AG08396 (cell line): Measurements from ENCODE around the gene RIC3.

ENCODE experiments used
- DNase-seq: peaks from one replicate; pipeline ENCODE4 v3.0.0; 2012; ENCODE audit warnings: low spot score, mixed read lengths

Gene RIC3

DNA sequence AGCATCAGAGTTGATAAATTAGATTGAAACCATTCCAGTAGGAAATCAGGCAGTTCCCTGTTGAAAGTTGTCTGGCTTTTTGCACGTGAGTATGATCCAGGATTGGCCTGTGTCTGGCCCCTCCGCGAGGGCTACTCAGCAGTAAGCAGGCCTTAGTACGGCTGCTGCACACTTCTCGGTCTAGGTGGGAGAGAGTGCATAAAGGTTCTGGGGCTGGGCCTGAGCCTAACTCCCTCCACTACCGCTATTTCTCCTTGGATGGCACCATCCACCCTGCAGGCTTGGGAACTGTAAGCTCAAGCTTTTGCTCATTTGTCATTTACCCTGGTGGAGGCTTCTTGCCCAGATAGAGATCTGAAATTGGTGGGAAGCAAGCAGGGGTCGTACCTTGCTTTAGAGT, 65.9 kb downstream of the RIC3 start:
- no peak for DNase-seq

DNA sequence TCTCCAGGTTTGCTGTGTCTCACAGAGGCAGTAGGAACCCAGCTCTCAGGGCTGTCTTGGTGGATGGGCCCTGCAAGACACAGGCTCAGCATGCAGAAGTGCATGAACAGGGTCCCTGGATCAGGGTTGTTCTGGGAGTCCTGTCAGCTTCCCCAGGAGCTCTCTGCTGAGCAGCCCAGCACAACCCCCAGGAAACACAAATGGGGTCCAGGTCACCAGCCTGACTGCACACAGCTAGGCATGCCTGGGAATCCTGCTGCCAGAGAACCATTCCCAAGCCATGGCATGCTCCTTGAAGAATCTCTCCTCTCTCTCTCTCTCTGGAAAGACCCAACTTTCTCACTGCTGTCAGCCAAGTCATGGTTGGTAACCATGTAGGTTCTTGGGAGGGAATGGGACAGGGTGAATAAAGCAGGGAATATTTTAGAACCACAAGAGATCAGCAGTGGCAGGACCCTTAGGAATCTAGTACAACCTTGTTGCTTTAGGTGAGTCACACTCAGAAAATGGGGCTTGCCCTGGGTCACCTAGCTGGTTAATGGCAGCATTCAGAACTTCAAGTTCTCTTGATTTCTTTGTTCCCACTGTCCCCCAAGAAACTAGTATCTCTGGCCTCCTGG, 66.4 kb downstream of the RIC3 start:
- no peak for DNase-seq

DNA sequence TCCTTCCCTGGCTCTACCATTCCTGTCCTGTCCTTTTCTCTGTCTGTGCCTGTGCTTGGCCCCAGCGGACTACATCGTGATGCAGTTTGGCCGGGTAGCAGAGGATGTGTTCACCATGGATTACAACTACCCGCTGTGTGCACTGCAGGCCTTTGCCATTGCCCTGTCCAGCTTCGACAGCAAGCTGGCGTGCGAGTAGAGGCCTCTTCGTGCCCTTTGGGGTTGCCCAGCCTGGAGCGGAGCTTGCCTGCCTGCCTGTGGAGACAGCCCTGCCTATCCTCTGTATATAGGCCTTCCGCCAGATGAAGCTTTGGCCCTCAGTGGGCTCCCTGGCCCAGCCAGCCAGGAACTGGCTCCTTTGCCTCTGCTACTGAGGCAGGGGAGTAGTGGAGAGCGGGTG, 67.4 kb downstream of the RIC3 start:
- no peak for DNase-seq

- no peak for DNase-seq
Observed at GRCh38 chr11:8100605-8101004, 68.2 kb downstream of the RIC3 start.

- DNase-seq: peak; percentile 0
Observed at GRCh38 chr11:8100158-8100557, 68.7 kb downstream of the RIC3 start.

GRCh38 chr11:8099291-8099899, 69.4 kb downstream of the RIC3 start:
- DNase-seq: peak; percentile 73

GRCh38 chr11:8098879-8099278, 69.9 kb downstream of the RIC3 start:
- peak; percentile 46 for DNase-seq

GRCh38 chr11:8098361-8098760, 70.5 kb downstream of the RIC3 start:
- DNase-seq: peak; percentile 65

DNA sequence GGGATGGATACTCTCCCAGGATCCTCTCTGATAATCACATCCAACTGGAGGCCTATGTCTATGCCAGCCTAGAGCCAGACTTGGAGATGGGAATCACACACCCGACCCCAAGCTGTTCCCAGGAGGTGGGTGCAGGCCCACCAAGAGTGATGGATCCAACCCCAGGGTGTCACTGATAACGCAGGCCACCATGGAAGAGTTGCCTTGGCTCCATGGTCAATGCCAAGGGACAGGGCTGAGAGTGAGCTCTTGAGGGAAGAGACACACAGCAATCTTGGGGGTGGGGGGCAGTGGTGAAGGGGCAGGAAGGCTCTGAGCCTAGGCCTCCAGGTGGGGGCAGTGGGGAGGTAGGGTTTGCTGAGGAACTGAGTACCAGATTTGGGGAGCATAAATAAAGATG, 70.9 kb downstream of the RIC3 start:
- DNase-seq: no peak

- no peak for DNase-seq
Observed at GRCh38 chr11:8097468-8097867, 71.4 kb downstream of the RIC3 start.

DNA sequence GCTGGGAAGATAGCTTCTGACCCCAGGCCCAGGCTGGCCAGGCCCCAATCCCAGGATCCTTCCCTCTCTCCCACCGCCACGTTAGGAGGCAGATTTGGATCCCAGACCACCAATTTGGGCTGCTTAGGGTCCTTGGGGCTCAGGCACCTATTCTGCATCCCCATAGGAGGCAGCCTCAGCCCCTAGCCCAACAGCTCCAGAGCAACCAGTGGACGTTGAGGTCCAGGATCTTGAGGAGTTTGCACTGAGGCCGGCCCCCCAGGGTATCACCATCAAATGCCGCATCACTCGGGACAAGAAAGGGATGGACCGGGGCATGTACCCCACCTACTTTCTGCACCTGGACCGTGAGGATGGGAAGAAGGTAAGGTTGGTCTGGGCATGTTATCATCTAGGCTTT, 71.8 kb downstream of the RIC3 start:
- DNase-seq: no peak

- DNase-seq: no peak
Observed at GRCh38 chr11:8096575-8096974, 72.2 kb downstream of the RIC3 start.

DNA sequence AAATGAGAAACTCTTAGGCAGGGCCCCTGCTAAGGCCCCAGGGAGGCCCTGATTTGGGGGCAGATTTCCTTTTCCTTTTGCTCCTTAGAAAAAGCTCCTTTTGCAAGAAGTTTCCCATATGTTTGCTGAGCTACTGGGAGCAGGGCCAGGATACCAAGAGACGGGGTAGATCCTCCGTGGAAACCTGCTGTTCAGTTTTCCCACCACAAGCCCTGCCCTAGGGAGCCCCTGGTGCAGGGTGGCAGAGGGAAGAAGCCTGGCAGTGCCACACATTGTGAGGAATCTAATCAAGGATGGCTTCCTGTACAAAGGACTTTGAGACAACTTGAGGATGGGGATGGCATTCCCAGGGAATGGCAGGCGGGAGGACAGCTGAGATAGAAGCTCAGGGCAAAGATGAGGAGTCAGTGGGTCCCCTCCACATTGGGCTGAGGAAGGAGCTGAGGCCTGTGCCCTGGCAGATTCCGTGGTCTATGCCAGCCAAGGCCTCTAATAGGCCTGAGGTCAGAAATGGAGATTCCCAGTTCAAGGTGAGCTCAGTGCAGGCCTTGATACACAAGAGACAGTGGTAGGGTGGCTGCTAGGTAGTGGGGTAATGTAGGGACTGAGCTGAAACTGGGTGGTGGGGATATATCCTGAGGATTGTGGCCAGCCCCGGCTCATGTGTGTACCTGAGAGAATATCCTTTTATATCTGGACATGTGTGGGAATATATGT, 72.9 kb downstream of the RIC3 start:
- no peak for DNase-seq

- DNase-seq: no peak
Observed at GRCh38 chr11:8095371-8095770, 73.5 kb downstream of the RIC3 start.

GRCh38 chr11:8094656-8095055, 74.2 kb downstream of the RIC3 start:
- no peak for DNase-seq

DNA sequence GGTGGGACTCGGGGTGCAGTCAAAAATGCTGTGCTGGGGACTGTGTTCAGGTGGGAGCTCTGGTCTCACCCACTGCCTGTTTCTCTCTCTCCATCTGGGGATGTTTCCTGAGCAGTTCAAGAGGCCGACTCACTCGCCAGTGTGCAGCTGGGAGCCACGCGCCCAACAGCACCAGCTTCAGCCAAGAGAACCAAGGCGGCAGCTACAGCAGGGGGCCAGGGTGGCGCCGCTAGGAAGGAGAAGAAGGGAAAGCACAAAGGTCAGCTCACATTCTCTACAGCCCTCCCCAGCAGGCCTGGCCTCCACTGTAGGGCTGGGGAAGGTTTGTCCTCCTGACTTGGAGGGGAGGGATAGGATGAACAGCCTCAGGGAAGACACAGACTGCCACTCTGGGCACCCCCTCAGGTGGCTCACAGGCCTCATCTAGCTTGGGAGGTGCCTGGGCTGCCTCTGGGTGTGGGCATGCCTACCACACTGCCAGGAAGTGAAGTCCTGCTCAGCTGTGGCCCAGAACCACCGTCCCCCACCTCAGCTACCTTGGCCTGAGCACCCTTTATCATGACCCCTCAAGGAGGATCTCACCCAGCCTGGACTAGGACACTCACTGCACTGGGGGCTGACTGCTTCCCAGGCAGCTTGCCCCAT, 74.8 kb downstream of the RIC3 start:
- DNase-seq: no peak

DNA sequence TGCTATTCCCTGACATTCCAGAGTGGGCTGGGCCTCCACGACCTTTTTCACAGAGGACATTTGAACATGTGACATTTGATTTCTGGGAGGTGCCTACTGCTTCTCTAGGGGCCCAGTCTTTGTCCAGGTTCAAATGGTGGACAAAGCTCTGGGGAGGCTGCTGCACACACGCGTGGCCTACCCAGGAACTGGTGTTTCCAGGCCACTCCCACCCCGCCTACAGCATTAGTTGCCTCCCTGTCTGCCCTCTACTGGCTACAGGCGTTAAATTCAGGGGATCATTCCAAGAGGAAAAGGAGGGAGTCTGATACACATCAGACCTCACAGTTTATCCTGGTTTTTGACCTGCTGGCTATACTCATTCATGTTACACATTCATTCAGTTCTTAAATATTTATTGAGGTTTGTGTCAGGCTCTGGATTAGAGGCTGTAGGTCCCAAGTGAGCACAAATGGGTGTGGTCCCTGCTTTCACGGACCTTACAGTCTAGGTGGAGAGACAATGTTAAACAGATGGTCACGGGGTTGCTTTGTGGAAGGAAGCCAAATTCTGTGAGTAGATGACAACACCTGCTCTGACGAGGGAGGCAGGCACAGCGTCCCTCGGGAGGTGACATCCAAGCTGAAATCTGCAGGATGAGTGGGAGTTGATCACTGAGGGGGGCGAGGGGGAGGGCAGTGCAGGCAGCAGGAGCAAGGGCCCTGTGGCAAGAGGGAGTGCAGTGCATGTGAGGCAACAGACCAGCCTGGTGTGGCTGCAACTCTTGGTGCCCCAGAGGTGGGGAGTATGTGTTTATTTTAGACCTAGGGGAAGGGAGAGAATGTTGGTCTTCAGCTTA, 76.0 kb downstream of the RIC3 start:
- peak; percentile 88 for DNase-seq

DNA sequence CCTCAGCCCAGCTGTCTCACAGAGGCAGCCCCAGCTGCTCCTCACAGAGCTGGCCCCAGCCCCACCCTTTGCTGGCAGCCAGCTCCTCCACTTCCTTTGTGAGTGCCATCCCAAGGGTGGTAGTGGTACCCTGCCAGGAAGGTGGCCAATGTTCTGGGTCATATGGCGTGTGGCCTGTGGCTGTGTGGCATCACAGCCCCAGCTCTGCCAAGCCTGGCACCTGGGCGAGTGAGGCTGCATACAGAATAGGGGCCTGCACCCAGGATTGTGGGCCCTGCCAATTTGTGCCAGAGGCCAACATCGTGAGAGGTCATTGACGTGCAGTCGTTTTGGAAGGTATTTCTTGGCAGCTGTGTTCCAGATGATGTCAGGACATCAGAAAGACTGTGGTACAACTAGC, 77.1 kb downstream of the RIC3 start:
- no peak for DNase-seq

DNA sequence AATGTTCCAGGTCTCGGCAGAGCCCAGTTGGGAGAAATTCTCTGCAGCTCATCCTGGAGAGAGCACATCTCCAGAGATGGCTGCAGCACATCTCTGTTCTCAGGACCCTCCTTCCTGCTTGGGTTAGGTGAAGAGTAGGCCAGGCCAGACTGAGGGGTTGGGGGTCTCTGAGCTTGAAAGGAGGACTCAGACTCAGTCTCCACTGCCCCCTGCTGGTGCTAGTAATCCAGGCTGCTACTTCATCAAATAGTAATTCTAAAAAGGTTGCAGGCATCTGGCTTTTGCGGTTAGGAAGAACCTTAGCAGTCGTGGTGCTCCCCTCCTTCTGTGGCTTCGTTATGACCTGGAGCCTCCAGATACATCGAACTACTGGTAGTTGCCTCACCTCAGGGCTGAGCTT, 78.1 kb downstream of the RIC3 start:
- peak; percentile 46 for DNase-seq

- no peak for DNase-seq
Observed at GRCh38 chr11:8089791-8090510, 78.9 kb downstream of the RIC3 start.

DNA sequence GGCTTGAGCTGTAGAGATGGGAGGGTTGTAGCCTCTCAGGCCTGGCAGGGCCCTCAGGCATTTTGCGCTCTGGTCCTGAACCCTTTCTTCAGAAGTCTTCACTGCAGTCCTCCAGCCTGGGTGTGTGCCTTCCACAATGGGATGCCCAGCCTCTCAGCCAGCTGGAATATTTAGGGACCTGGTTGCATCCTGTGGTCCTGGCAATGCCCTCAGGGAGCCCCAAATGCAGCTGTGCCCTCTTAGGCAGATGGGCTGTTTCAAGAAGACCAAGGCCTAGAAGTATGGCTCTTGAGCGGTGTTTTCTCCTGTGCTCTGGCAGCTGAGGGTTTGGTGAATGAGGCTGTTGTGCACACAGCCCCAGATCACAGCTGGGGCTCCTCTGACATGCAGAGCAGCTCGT, 81.1 kb downstream of the RIC3 start:
- no peak for DNase-seq

GRCh38 chr11:8087185-8087584, 81.6 kb downstream of the RIC3 start:
- no peak for DNase-seq
